Motor neuron (in vitro differentiated cells): ENCODE data around the gene TOR2A. TPM values are rescaled to one million over a fixed set of nuclear protein-coding genes. Genes with fewer than 3 reads are reported as not detected.

Experiments
- ATAC-seq, 8 experiments: fragments of 200-7000 bp; cut with Tn5 transposase; replicated peaks in 6 of 8; 2 replicates each; pipeline ENCODE4 v1.8.0; 2021; ENCODE audit warnings: mild to moderate bottlenecking in 8 of 8, moderate library complexity in 8 of 8
- H3K27ac ChIP-seq, 2 donors: fragments of 250-450 bp; sonication (Bioruptor Pico); 2 replicates each; pipeline ENCODE4 v1.9.0; 2021; ENCODE audit warnings: antibody characterized with exemption in 2 of 2, mild to moderate bottlenecking in 2 of 2, moderate library complexity in 1 of 2
- H3K4me1 ChIP-seq, 2 donors: fragments of 250-450 bp; sonication (Bioruptor Pico); replicated peaks in 1 of 2; 2 replicates each; pipeline ENCODE4 v1.6.1; 2021; ENCODE audit warnings: antibody characterized with exemption in 2 of 2, mild to moderate bottlenecking in 2 of 2, moderate library complexity in 1 of 2
- H3K4me3 ChIP-seq, 5 donors: fragments of 250-450 bp; sonication (Bioruptor Pico); 2 replicates each; pipeline ENCODE4 v1.9.0; 2021; ENCODE audit warnings: antibody characterized with exemption in 5 of 5, mild to moderate bottlenecking in 5 of 5, moderate library complexity in 4 of 5
- WGBS, 10 experiments: fragments of 450-650 bp; shearing (Covaris generic); methylation state at CpG; one replicate each; pipeline ENCODE4 v1.0.0; 2022; 5-methylcytosine and 5-hydroxymethylcytosine counted together
- in situ Hi-C, 9 experiments: fragments of 400-800 bp; cut with MboI; loops; one replicate each; pipeline ENCODE4 v1.15.0; 2021; ENCODE audit warnings: low sequenced_read_pairs in 9 of 9, low pct_unique_long_range_greater_than_20kb in 2 of 9; ENCODE audit not compliant: unreplicated experiment in 9 of 9
- total RNA-seq, 8 experiments: library from RNA; unstranded; fragments of 300-600 nt; gene quantifications; 2 replicates each; pipeline versions ENCODE4 v1.2.3 to v1.2.4, GENCODE V29; 2022

The TOR2A gene
- total RNA-seq, 8 experiments from 2014 or later: 5.5 to 18.1 (median 11.8) TPM

DNA sequence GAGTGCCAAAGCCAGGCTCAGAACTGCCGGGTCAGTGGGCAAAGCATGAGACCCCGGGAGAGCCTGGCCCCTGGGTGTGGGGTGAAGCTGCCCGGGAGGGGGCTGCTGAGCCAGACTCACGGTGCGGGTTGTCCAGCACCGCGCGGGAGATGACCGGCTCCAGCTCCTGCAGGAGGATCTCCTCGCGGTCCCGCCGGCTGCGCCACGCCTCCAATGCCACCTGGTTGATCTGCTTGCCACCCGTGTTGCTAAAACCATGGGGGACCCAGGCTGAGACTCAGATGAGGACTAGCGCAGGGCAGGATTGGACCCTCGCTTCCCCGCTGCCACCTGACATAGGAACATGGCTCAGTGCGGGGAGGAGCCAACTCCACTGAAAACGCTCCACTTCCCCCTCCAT is 2.6 kb downstream of the TOR2A start:
- peaks cover 14% of the 10 kb centered on the region in 2 donors for H3K4me1 ChIP-seq
- ATAC-seq: no peak
- in situ Hi-C loops: loop anchor here in 2 of 9 experiments (10.0 to 25.0 kb wide), 2 partner anchors 145 to 192 kb away; no protein-coding TSS in a partner anchor
- H3K27ac ChIP-seq: no peak overlapping the region
- H3K4me3 ChIP-seq: no peak overlapping the region
- 93% methylated on average over 10 of the region's 21 CpGs; no CpG with 5 or more reads in 9 of the 10 experiments for WGBS, 10 experiments

- H3K4me1 ChIP-seq: peaks cover 14% of the 10 kb centered on the region in 2 donors
- ATAC-seq: no peak
- H3K27ac ChIP-seq: no peak overlapping the region
- no peak overlapping the region for H3K4me3 ChIP-seq
- 84 to 100% (median 100%) methylated on average over 1 to 7 of the region's 16 CpGs; no CpG with 5 or more reads in 7 of the 10 experiments for WGBS, 10 experiments
- in situ Hi-C loops: loop anchor here in 2 of 9 experiments (10.0 to 25.0 kb wide), 2 partner anchors 145 to 193 kb away; no protein-coding TSS in a partner anchor
Observed at GRCh38 chr9:127731938-127732337, 3.2 kb downstream of the TOR2A start.

GRCh38 chr9:127730799-127731410 is 4.2 kb downstream of the TOR2A start:
- in situ Hi-C loops: loop anchor here in 2 of 9 experiments (10.0 to 25.0 kb wide), 2 partner anchors 144 to 194 kb away; no protein-coding TSS in a partner anchor
- 60 to 100% (median 87%) methylated on average over 1 to 6 of the region's 9 CpGs; no CpG with 5 or more reads in 4 of the 10 experiments for WGBS, 10 experiments

GRCh38 chr9:127730262-127730661 is 4.8 kb downstream of the TOR2A start:
- 90% methylated on average over 2 of the region's 9 CpGs; no CpG with 5 or more reads in 8 of the 10 experiments for WGBS, 10 experiments
- H3K4me1 ChIP-seq: peaks cover 6% of the 10 kb centered on the region in 2 donors
- in situ Hi-C loops: loop anchor here in 2 of 9 experiments (10.0 to 25.0 kb wide), 2 partner anchors 143 to 195 kb away; no protein-coding TSS in a partner anchor
- H3K4me3 ChIP-seq: no peak overlapping the region
- ATAC-seq: no peak
- no peak overlapping the region for H3K27ac ChIP-seq

More at GRCh38 chr9:127730799-127731410, 4.2 kb downstream of the TOR2A start:
- Histone ChIP-seq H3K4me3 (no peak overlapping the region), H3K4me1 (peaks cover 11% of the 10 kb centered on the region in 2 donors), H3K27ac (no peak overlapping the region)
- ATAC-seq: no peak

DNA sequence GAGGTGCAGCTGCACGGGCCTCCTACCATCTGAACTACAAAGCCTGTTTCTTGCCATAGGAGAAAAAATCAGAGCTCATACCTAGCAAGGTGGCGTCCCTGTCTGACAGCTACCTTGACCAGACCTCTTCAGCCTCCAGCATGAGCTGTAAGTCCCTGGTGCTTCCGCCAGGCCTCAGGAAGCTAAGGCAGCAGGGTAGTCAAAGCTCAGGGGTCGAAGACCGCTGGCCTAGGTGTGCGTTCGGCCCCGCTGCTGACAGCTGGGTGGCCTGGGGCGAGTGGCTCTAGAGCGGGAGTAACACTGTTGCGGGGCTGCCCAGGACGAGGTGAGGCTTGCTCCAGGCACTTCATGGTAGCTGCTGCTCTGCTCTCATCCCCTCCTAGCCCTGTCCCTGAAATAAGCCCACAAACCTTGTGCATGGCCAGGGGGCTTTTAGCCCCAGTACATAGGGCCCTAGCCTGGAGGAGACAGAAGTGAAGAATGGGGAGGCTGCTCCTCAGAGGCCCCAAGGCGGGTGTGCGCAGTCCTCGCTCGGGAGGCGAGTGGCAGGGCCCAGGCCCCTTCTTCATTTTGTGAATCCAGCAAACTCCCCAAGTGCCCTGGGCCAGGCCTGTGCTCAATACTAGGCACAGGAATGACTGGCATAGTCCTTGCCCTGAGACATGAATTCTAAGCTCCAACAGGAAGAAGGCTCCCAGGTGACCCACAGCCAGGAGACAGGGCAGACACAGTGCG is 5.4 kb downstream of the TOR2A start:
- peaks cover 6% of the 10 kb centered on the region in 2 donors for H3K4me1 ChIP-seq
- no peak overlapping the region for H3K27ac ChIP-seq
- WGBS, 10 experiments: 85 to 96% (median 93%) methylated on average over 3 to 5 of the region's 18 CpGs; no CpG with 5 or more reads in 7 of the 10 experiments
- H3K4me3 ChIP-seq: no peak overlapping the region
- ATAC-seq: no peak
- in situ Hi-C loops: loop anchor here in 2 of 9 experiments (10.0 to 25.0 kb wide), 2 partner anchors 142 to 195 kb away; no protein-coding TSS in a partner anchor

GRCh38 chr9:127728808-127729207 is 6.3 kb downstream of the TOR2A start:
- Histone ChIP-seq H3K4me3 (no peak overlapping the region), H3K4me1 (no peaks in the 10 kb centered on the region), H3K27ac (no peak overlapping the region)
- in situ Hi-C loops: loop anchor here in 1 of 9 experiments (25.0 kb wide), 1 partner anchor 142 kb away; no protein-coding TSS in a partner anchor
- ATAC-seq: no peak
- 40 to 93% methylated on average over 1 to 3 of the region's 8 CpGs; no CpG with 5 or more reads in 8 of the 10 experiments for WGBS, 10 experiments

GRCh38 chr9:127726871-127727270 is 8.2 kb downstream of the TOR2A start:
- no peak for ATAC-seq
- Histone ChIP-seq H3K4me3 (no peak overlapping the region), H3K27ac (no peak overlapping the region), H3K4me1 (no peaks in the 10 kb centered on the region)
- 50 to 94% (median 87%) methylated on average over 2 to 3 of the region's 8 CpGs; no CpG with 5 or more reads in 7 of the 10 experiments for WGBS, 10 experiments
- in situ Hi-C loops: loop anchor here in 1 of 9 experiments (25.0 kb wide), 1 partner anchor 140 kb away; no protein-coding TSS in a partner anchor

GRCh38 chr9:127724012-127724411 is 11.1 kb downstream of the TOR2A start:
- Histone ChIP-seq H3K27ac (no peak overlapping the region), H3K4me1 (no peaks in the 10 kb centered on the region), H3K4me3 (no peak overlapping the region)
- in situ Hi-C loops: no loop called here
- WGBS, 10 experiments: no CpG with 5 or more reads among the region's 23 CpGs
- ATAC-seq: no peak

- peak in 1 of 8 experiments; percentile 13 for ATAC-seq
- in situ Hi-C loops: no loop called here
- Histone ChIP-seq H3K4me3 (no peak overlapping the region), H3K4me1 (no peaks in the 10 kb centered on the region), H3K27ac (no peak overlapping the region)
- WGBS, 10 experiments: 17 to 95% (median 88%) methylated on average over 2 to 3 of the region's 5 CpGs; no CpG with 5 or more reads in 5 of the 10 experiments
Observed at GRCh38 chr9:127723444-127723843, 11.7 kb downstream of the TOR2A start.

GRCh38 chr9:127723013-127723412 is 12.1 kb downstream of the TOR2A start:
- Histone ChIP-seq H3K27ac (no peak overlapping the region), H3K4me3 (no peak overlapping the region), H3K4me1 (no peaks in the 10 kb centered on the region)
- in situ Hi-C loops: no loop called here
- ATAC-seq: no peak
- 87 to 96% (median 95%) methylated on average over 2 to 4 of the region's 13 CpGs; no CpG with 5 or more reads in 6 of the 10 experiments for WGBS, 10 experiments

DNA sequence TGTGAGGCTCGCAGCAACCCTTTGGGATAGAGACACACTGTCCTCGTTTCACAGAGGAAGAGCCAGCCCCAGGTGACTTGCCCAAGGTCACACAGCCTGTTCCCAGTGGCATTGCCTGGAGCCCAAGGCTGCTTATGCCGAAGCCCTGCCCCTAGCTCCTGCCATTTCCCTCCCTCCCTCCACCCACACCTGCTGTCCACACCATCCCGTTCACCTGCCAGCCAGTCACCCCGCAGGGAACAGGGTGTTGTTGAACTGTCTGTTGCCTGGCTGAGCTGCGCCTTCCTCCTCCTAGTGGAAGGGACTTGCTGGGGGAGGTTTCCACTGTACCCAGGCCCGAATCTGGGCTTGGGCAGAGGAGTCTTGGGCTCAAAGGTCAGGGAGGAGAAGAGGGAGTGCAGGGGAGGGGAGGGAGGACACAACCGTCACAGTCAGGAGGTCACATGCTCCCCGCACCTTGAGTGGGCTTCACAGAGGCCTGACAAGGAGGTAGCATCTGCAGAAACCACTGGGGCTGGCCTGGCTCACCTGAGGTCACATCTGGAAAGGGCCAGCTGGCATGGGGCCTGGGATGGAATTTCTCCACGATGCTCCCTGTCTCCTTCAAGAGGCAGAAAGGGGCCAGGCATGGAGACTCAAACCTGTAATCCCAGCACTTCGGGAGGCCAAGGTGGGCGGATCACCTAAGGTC is 12.9 kb downstream of the TOR2A start:
- Histone ChIP-seq H3K4me3 (no peak overlapping the region), H3K4me1 (no peaks in the 10 kb centered on the region), H3K27ac (no peak overlapping the region)
- ATAC-seq: no peak
- WGBS, 10 experiments: 17 to 100% (median 80%) methylated on average over 1 to 3 of the region's 12 CpGs; no CpG with 5 or more reads in 3 of the 10 experiments
- in situ Hi-C loops: no loop called here

DNA sequence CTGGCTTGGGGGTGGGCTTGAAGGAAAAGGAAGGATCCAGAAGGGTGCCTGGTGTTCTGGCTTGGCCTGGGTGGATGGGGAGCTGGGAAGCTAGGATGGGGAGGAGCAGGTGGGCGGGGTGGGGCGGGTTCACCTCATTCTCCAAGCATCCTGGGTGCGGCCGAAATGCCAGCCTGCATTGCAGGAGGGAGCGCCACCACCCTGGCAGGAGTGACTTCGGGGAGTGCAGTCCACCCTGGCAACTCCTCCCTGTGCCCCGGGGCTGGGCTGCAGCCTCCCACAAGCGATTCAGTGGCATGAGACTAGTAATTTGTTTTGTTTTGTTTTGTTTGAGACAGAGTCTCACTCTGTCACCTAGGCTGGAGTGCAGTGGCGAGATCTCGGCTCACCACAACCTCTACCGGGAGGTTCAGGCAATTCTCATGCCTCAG is 13.7 kb downstream of the TOR2A start:
- WGBS, 10 experiments: 50 to 83% (median 77%) methylated on average over 1 to 3 of the region's 11 CpGs; no CpG with 5 or more reads in 6 of the 10 experiments
- peak; percentile 13 to 65 (median 28) for ATAC-seq
- Histone ChIP-seq H3K27ac (no peak overlapping the region), H3K4me3 (no peak overlapping the region), H3K4me1 (peaks cover 0 to 1% of the 10 kb centered on the region in 2 donors)
- in situ Hi-C loops: no loop called here
